HepG2 (cell line): Measurements from ENCODE around the gene IFIT1. TPM values are rescaled to one million over a fixed set of nuclear protein-coding genes. Genes with fewer than 3 reads are reported as not detected.
A peak's percentile ranks its signal among the peaks of the same experiment; 100 is the strongest.

Experiments used
- ATAC-seq: fragments of 200-7000 bp; cut with Tn5 transposase; 3 replicates; pipeline ENCODE4 v1.9.1; 2020; ENCODE audit warnings: mild to moderate bottlenecking, moderate library complexity
- BruUV-seq: library from RNA; stranded (reverse); fragments of 400-500 nt; replicated peaks from 2 replicates; lab custom pipeline; 2021; lab: Mats Ljungman, UMichigan
- CTCF ChIA-PET: fragments of 300-600 bp; formaldehyde crosslinking; extraction: SDS; loops from one replicate; lab custom pipeline; 2021; ENCODE audit warnings: low total read pairs, inconsistent platforms, low intra/inter-chr PET ratio; lab: Yijun Ruan, JAX
- POLR2A ChIA-PET: fragments of 350-600 bp; sonication (Branson Sonifier 250); formaldehyde crosslinking; loops from one replicate; lab custom pipeline; 2020; ENCODE audit warnings: antibody characterized with exemption, inconsistent platforms; lab: Yijun Ruan, JAX
- DNase-seq: peaks from one replicate; pipeline ENCODE4 v3.0.0-alpha.2; 2015; ENCODE audit warnings: low spot score
- FAIRE-seq: peaks from 3 replicates; lab custom pipeline; 2011; peaks lifted over from hg19 to GRCh38; lab: Jason Lieb, UNC
- H2AFZ ChIP-seq: one replicate; pipeline ENCODE4 v1.6.1; 2011; ENCODE audit warnings: low read length, inconsistent platforms
- H3K27ac ChIP-seq: fragments of 300-600 bp; 3 replicates; pipeline ENCODE4 v1.8.0; 2011; ENCODE audit warnings: mixed run types, mild to moderate bottlenecking, mixed read lengths, low read length, inconsistent platforms; ENCODE audit not compliant: insufficient read depth; ENCODE audit errors: extremely low read length
- H3K27me3 ChIP-seq, 2 experiments: fragments of 200-600 bp in 1 of 2; 2 replicates in 1 of 2; 3 replicates in 1 of 2; pipeline versions ENCODE4 v1.6.0 to v1.8.0; 2011; ENCODE audit warnings: low read length in 2 of 2, mild to moderate bottlenecking in 2 of 2, moderate library complexity in 2 of 2, inconsistent platforms in 1 of 2; ENCODE audit not compliant: insufficient read depth in 2 of 2, control insufficient read depth in 1 of 2
- H3K36me3 ChIP-seq, 2 experiments: fragments of 200-600 bp in 1 of 2; replicated peaks in 1 of 2; 2 replicates in 1 of 2; 3 replicates in 1 of 2; pipeline versions ENCODE4 v1.5.1 to v1.8.0; 2011; ENCODE audit warnings: low read length in 2 of 2, inconsistent platforms in 1 of 2; ENCODE audit not compliant: insufficient read depth in 2 of 2, control insufficient read depth in 1 of 2
- H3K4me1 ChIP-seq: 2 replicates; pipeline ENCODE4 v1.5.1; 2012; ENCODE audit warnings: low read length, inconsistent platforms; ENCODE audit not compliant: insufficient read depth
- H3K4me2 ChIP-seq: 2 replicates; pipeline ENCODE4 v1.6.0; 2011; ENCODE audit warnings: low read depth, low read length, inconsistent platforms
- H3K4me3 ChIP-seq, 3 experiments: fragments of 200-600 bp in 1 of 3; sonication (generic), shearing (Covaris generic) in 1 of 3; replicated peaks in 1 of 3; 2 replicates each; pipeline ENCODE4 v1.5.1; 2011 to 2016; ENCODE audit warnings: low read length in 3 of 3, inconsistent platforms in 2 of 3, low read depth in 2 of 3, mild to moderate bottlenecking in 2 of 3, control low read depth in 1 of 3, mixed read lengths in 1 of 3; ENCODE audit not compliant: insufficient read depth in 1 of 3
- H3K79me2 ChIP-seq: one replicate; pipeline ENCODE4 v1.6.1; 2011; ENCODE audit warnings: low read length, inconsistent platforms; ENCODE audit not compliant: insufficient read depth
- H3K9ac ChIP-seq: 2 replicates; pipeline ENCODE4 v1.6.0; 2011; ENCODE audit warnings: mild to moderate bottlenecking, low read depth, low read length, inconsistent platforms; ENCODE audit not compliant: insufficient read depth
- H3K9me3 ChIP-seq: 2 replicates; pipeline ENCODE4 v1.5.1; 2012; ENCODE audit warnings: mild to moderate bottlenecking, low read length
- H4K20me1 ChIP-seq: 2 replicates; pipeline ENCODE4 v1.6.0; 2011; ENCODE audit warnings: inconsistent platforms, mild to moderate bottlenecking, low read length, moderate library complexity; ENCODE audit not compliant: insufficient read depth
- ATRX ChIP-seq: sonication (generic); formaldehyde crosslinking; IDR thresholded peaks from 2 replicates; pipeline ENCODE4 v1.4.0; 2020; ENCODE audit warnings: missing genetic modification reagents, borderline replicate concordance
- ETV5 ChIP-seq: IDR thresholded peaks from 2 replicates; pipeline ENCODE4 v1.6.1; 2018; ENCODE audit warnings: missing biosample characterization, missing genetic modification reagents, inconsistent platforms, borderline replicate concordance
- FOXP4 ChIP-seq: sonication (generic); formaldehyde crosslinking; IDR thresholded peaks from 2 replicates; pipeline ENCODE4 v1.4.0; 2020; ENCODE audit warnings: missing genetic modification reagents
- SMARCE1 ChIP-seq: fragments of 450-650 bp; IDR thresholded peaks from 2 replicates; pipeline ENCODE4 v1.6.1; 2017; ENCODE audit warnings: borderline replicate concordance
- ZBTB1 ChIP-seq: sonication (generic); formaldehyde crosslinking; IDR thresholded peaks from 2 replicates; pipeline ENCODE4 v1.4.0; 2020; ENCODE audit warnings: missing genetic modification reagents, borderline replicate concordance
- ZNF124 ChIP-seq: sonication (generic); formaldehyde crosslinking; IDR thresholded peaks from 2 replicates; pipeline ENCODE4 v1.4.0; 2020; ENCODE audit warnings: missing genetic modification reagents
- ZNF615 ChIP-seq: sonication (generic); formaldehyde crosslinking; IDR thresholded peaks from 2 replicates; pipeline ENCODE4 v1.5.0; 2020; ENCODE audit warnings: mild to moderate bottlenecking, missing genetic modification reagents, borderline replicate concordance
- WGBS: methylation state at CpG from one replicate; pipeline ENCODE4 v1.1.6; 2017; ENCODE audit warnings: low lambda C conversion rate; 5-methylcytosine and 5-hydroxymethylcytosine counted together
- in situ Hi-C: cut with HindIII; loops from 2 replicates; pipeline ENCODE4 v1.10.0; 2017; ENCODE audit warnings: low pct_unique_long_range_greater_than_20kb; ENCODE audit not compliant: extremely low pct_ligation_motif_present
- intact Hi-C: fragments of 100-400 bp; cut with micrococcal nuclease; formaldehyde crosslinking; loops from one replicate; pipeline ENCODE4 v1.10.0; 2022; ENCODE audit not compliant: unreplicated experiment
- polyA plus RNA-seq, 8 experiments: library from polyadenylated mRNA; depleted of rRNA in 3 of 8; stranded (reverse) in 7 of 8; unstranded in 1 of 8; fragments of >200 nt; fragmentation: Illumina TruSeq in 4 of 8; extraction: Trizol in 4 of 8; gene quantifications; 2 replicates each; pipeline versions ENCODE4 v1.2.1 to v1.2.3, GENCODE V29; 2011 to 2016; ENCODE audit warnings: low read depth in 4 of 8, missing spikeins in 1 of 8, mixed read lengths in 1 of 8; ENCODE audit not compliant: insufficient read depth in 1 of 8
- total RNA-seq, 5 experiments: library from RNA; depleted of rRNA; stranded (reverse); fragments of >200 nt; fragmentation: Illumina TruSeq; extraction: Trizol; gene quantifications; 2 replicates each; pipeline ENCODE4 v1.2.3, GENCODE V29; 2016; ENCODE audit warnings: low read depth in 1 of 5
- TF ChIP-seq, protein P1 (sequence below): sonication (generic); formaldehyde crosslinking; IDR thresholded peaks from 2 replicates; pipeline ENCODE4 v1.5.1; 2020; ENCODE audit warnings: mild to moderate bottlenecking, missing genetic modification reagents

The IFIT1 gene
- total and polyA plus RNA-seq, 2 of the 13 experiments (the other 11 are each of a cell fraction or from before 2014, with no cell fraction given), result 1.5 to 5.5 TPM

DNA sequence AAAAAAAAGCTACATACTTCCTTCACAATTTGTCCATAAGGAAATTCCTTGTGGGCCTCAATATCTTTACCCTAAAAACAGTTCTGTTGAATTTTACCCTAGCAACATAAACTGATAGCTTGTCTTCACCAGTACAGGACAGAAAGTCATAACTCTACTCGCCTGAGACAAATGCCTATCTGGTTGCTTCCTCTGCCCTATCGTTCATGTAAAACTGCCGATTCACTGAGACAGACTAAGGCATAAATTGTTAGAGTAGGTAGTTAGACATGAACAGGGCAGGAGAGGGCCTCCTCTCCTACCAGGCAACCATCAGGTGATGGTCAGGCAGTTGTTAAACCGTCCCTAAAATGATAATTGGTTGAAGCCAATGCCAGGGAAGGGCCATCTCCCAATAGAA, 39.6 kb upstream of the IFIT1 start:
- FAIRE-seq (no peak), ATAC-seq (no peak), DNase-seq (no peak)
- no peaks in the 10 kb centered on the region for H3K9me3 ChIP-seq
- intact Hi-C loops (no loop called here), in situ Hi-C loops (no loop called here)
- no peak overlapping the region for H3K4me3 ChIP-seq
- TF ChIP-seq ZNF615 (CRISPR knock-in tag) (no peak), ETV5 (no peak), SMARCE1 (no peak), ZBTB1 (no peak), ATRX (CRISPR knock-in tag) (no peak), ZNF124 (CRISPR knock-in tag) (no peak)
- no peaks in the 10 kb centered on the region for H3K79me2 ChIP-seq
- no peaks in the 10 kb centered on the region for H3K36me3 ChIP-seq
- ChIA-PET POLR2A (interaction anchor here (1.3 to 3.5 kb wide), 6 partner anchors 15 to 291 kb away, joined by 3 to 17 read pairs (median 7); partner anchors contain the start of genes IFIT1, IFIT2 and IFIT3), CTCF (no interaction called here)
- BruUV-seq, result no TSS peak
- H4K20me1 ChIP-seq, result no peaks in the 10 kb centered on the region
- peak overlapping the region; percentile 17 for H3K27ac ChIP-seq
- no peaks in the 10 kb centered on the region for H3K27me3 ChIP-seq
- 62% methylated on average over 4 of the region's 4 CpGs for WGBS
- H2AFZ ChIP-seq, result no peak overlapping the region
- H3K4me2 ChIP-seq, result no peak overlapping the region
- peaks cover 55% of the 10 kb centered on the region for H3K4me1 ChIP-seq
- H3K9ac ChIP-seq, result no peak overlapping the region

DNA sequence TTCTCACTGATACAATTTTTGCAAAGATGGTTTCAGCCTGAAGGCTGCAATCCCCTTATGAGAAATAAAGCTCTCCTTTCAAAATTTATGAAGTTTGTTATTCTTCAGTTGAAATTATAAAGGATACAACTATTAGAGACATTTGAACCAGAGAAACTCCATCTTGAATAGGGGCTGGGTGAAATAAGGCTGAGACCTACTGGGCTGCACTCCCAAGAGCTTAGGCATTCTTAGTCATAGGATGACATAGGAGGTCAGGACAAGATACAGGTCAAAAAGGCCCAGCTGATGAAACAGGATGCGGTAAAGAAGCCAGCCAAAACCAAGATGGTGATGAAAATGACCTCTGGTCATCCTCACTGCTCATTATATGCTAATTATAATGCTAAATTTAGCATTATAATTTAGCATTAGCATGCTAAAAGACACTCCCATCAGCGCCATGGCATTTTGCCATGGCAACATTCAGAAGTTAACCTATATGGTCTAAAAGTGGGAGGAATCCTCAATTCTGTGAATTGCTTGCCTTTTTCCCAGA, 37.0 kb upstream of the IFIT1 start:
- WGBS, result 84% methylated on average over 2 of the region's 2 CpGs
- DNase-seq (no peak), ATAC-seq (no peak), FAIRE-seq (no peak)
- POLR2A ChIA-PET, result no interaction called here
- Histone ChIP-seq H3K79me2 (no peaks in the 10 kb centered on the region), H3K36me3 (no peaks in the 10 kb centered on the region), H3K27me3 (no peaks in the 10 kb centered on the region), H3K9me3 (no peaks in the 10 kb centered on the region), H4K20me1 (no peaks in the 10 kb centered on the region), H2AFZ (no peak overlapping the region), H3K4me3 (no peak overlapping the region), H3K4me1 (peaks cover 29% of the 10 kb centered on the region), H3K9ac (no peak overlapping the region), H3K4me2 (no peak overlapping the region), H3K27ac (no peak overlapping the region)
- intact Hi-C loops, result loop anchor here (5.0 kb wide), 1 partner anchor 1087 kb away; no protein-coding TSS in a partner anchor
- no TSS peak for BruUV-seq
- in situ Hi-C loops, result no loop called here
- TF ChIP-seq, protein P1, sequence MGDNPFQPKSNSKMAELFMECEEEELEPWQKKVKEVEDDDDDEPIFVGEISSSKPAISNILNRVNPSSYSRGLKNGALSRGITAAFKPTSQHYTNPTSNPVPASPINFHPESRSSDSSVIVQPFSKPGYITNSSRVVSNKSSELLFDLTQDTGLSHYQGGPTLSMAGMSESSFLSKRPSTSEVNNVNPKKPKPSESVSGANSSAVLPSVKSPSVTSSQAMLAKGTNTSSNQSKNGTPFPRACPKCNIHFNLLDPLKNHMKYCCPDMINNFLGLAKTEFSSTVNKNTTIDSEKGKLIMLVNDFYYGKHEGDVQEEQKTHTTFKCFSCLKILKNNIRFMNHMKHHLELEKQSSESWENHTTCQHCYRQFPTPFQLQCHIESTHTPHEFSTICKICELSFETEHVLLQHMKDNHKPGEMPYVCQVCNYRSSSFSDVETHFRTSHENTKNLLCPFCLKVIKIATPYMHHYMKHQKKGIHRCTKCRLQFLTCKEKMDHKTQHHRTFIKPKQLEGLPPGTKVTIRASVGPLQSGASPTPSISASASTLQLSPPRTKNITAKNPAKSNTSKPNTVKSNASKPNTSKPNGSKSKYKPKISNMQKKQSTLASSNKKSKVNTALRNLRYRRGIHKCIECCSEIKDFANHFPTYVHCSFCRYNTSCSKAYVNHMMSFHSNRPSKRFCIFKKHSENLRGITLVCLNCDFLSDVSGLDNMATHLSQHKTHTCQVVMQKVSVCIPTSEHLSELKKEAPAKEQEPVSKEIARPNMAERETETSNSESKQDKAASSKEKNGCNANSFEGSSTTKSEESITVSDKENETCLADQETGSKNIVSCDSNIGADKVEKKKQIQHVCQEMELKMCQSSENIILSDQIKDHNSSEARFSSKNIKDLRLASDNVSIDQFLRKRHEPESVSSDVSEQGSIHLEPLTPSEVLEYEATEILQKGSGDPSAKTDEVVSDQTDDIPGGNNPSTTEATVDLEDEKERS (CRISPR knock-in tag), result no peak
- no peak for TF ChIP-seq FOXP4 (CRISPR knock-in tag)
- CTCF ChIA-PET, result no interaction called here
